ENCODE measurements around the gene MTFP1. TPM values are rescaled to one million over a fixed set of nuclear protein-coding genes. Genes with fewer than 3 reads are reported as not detected.

The MTFP1 gene
- total and polyA plus RNA-seq, 2 of the 4 experiments (the other 2 are of a cell fraction) = 7.3 to 7.7 TPM

GRCh38 chr22:30432096-30432495 lies 6.5 kb downstream of the MTFP1 start:
- no peak overlapping the region for H3K9ac ChIP-seq (ENCODE audit: low read depth, low read length)
- no peak for ATAC-seq (ENCODE audit: low read depth)
- in situ Hi-C loops (cut with MboI; ENCODE audit: low sequenced_read_pairs) = no loop called here
- H3K9me3 ChIP-seq (ENCODE audit: control insufficient read depth, insufficient read depth, low read length) = no peaks in the 10 kb centered on the region
- intact Hi-C loops (cut with micrococcal nuclease) = no loop called here
- no peak for DNase-seq
- H3K27ac ChIP-seq (ENCODE audit: insufficient read depth, low read length) = no peak overlapping the region
- H3K56ac ChIP-seq (ENCODE audit: extremely low read depth, insufficient read depth, low read length) = no peak overlapping the region
- H4K5ac ChIP-seq (ENCODE audit: low read depth, low read length) = no peak overlapping the region
- BruUV-seq (replicated peaks) = no TSS peak
- no peaks in the 10 kb centered on the region for H3K79me1 ChIP-seq (ENCODE audit: low read depth in 1 of 2, low read length in 2 of 2)
- no peaks in the 10 kb centered on the region for H3K4me1 ChIP-seq (ENCODE audit: control insufficient read depth, insufficient read depth, low read length)
- WGBS, 2 experiments (ENCODE audit: extremely low coverage in 2 of 2, insufficient read length in 1 of 2) = no CpG with 5 or more reads among the region's 4 CpGs
- no peak overlapping the region for H4K91ac ChIP-seq (ENCODE audit: insufficient read depth, low read depth, low read length)
- no peak overlapping the region for H3K23ac ChIP-seq (ENCODE audit: low read depth, low read length)
- no peak overlapping the region for H2BK5ac ChIP-seq (ENCODE audit: low read depth, low read length, poor library complexity, severe bottlenecking)
- H2AK9ac ChIP-seq (replicated peaks; ENCODE audit: low read depth, low read length, poor library complexity) = no peak overlapping the region
- H3K4me3 ChIP-seq (ENCODE audit: insufficient read depth, low read depth, low read length) = no peak overlapping the region
- no peak for TF ChIP-seq ELK1 (IDR thresholded peaks at IDR 0.05; ENCODE audit: borderline replicate concordance, low read depth, low read length)
- no peak for TF ChIP-seq CEBPB (IDR thresholded peaks at IDR 0.05; ENCODE audit: low read depth, low read length)
- no peak for TF ChIP-seq NFE2L2 (IDR thresholded peaks at IDR 0.05; ENCODE audit: low read depth, low read length)
- TF ChIP-seq CHD1 (IDR thresholded peaks at IDR 0.05; ENCODE audit: low read depth, low read length) = no peak
- TF ChIP-seq RAD21 (IDR thresholded peaks at IDR 0.05; ENCODE audit: low read length) = no peak
- no peak for TF ChIP-seq MXI1 (IDR thresholded peaks at IDR 0.05; ENCODE audit: borderline replicate concordance, low read depth, low read length)
- no peak for TF ChIP-seq BHLHE40 (IDR thresholded peaks at IDR 0.05; ENCODE audit: low read depth, low read length)
- no peak for TF ChIP-seq RFX5 (IDR thresholded peaks at IDR 0.05; ENCODE audit: low read depth, low read length)
- no peak for TF ChIP-seq USF2 (IDR thresholded peaks at IDR 0.05; ENCODE audit: low read depth, low read length)
- TF ChIP-seq FOS (IDR thresholded peaks at IDR 0.05; ENCODE audit: low read depth, low read length) = no peak
- TF ChIP-seq MAFK (IDR thresholded peaks at IDR 0.05; ENCODE audit: low read depth, low read length) = no peak
- H2BK120ac ChIP-seq (ENCODE audit: low read depth, low read length) = no peak overlapping the region
- H3K9me1 ChIP-seq (ENCODE audit: insufficient read depth, low read length) = no peaks in the 10 kb centered on the region
- ChIA-PET CTCF (no interaction called here), POLR2A (ENCODE audit: unreplicated experiment) (interaction anchor here (0.6 kb wide), 1 partner anchor 25 kb away, joined by 6 read pairs; no protein-coding TSS in a partner anchor)
- no peak overlapping the region for H4K8ac ChIP-seq (ENCODE audit: low read depth in 2 of 2, low read length in 2 of 2)
- dilution Hi-C loops (cut with HindIII; ENCODE audit: low sequenced_read_pairs, unreplicated experiment) = no loop called here
- no peak overlapping the region for H3K4ac ChIP-seq (ENCODE audit: low read depth, low read length)
- no peak overlapping the region for H3K18ac ChIP-seq (ENCODE audit: low read depth, low read length)
- no peak overlapping the region for H3K4me2 ChIP-seq (ENCODE audit: low read depth, low read length)
- H4K20me1 ChIP-seq (ENCODE audit: insufficient read depth, low read length) = no peaks in the 10 kb centered on the region
- H3K14ac ChIP-seq (replicated peaks; ENCODE audit: low read depth, low read length) = no peak overlapping the region
- H2BK20ac ChIP-seq (ENCODE audit: low read depth, low read length) = no peak overlapping the region
- no peak overlapping the region for H2BK15ac ChIP-seq (ENCODE audit: low read depth, low read length)
- no peak overlapping the region for H2AFZ ChIP-seq (replicated peaks; ENCODE audit: low read length, poor library complexity)
- no peaks in the 10 kb centered on the region for H3K27me3 ChIP-seq (ENCODE audit: control insufficient read depth, insufficient read depth, low read length)
- no peak overlapping the region for H2AK5ac ChIP-seq (ENCODE audit: low read depth, low read length)
- H3K36me3 ChIP-seq (ENCODE audit: control insufficient read depth, insufficient read depth, low read length) = peaks cover 6% of the 10 kb centered on the region; the same call in 1 of the 2 replicates
